GM12878 (cell line): Measurements from ENCODE around the gene ME3. TPM values are rescaled to one million over a fixed set of nuclear protein-coding genes. Genes with fewer than 3 reads are reported as not detected.

ENCODE experiments used
- ATAC-seq: fragments of 200-7000 bp; cut with Tn5 transposase; 3 replicates; pipeline ENCODE4 v1.9.1; 2020; ENCODE audit warnings: mild to moderate bottlenecking, moderate library complexity
- BruUV-seq: library from RNA; stranded (reverse); fragments of 400-500 nt; replicated peaks from 2 replicates; lab custom pipeline; 2021; lab: Mats Ljungman, UMichigan
- CTCF ChIA-PET: fragments of 300-600 bp; sonication (Branson Sonifier 250); formaldehyde crosslinking; extraction: SDS; loops from one replicate; lab custom pipeline; 2021; ENCODE audit warnings: inconsistent platforms; lab: Yijun Ruan, JAX
- POLR2A ChIA-PET: fragments of 350-600 bp; formaldehyde crosslinking; extraction: SDS; loops from one replicate; lab custom pipeline; 2021; ENCODE audit warnings: inconsistent platforms; lab: Charles Lee
- RAD21 ChIA-PET: fragments of 300-600 bp; sonication (Branson Sonifier 250); formaldehyde crosslinking; loops from one replicate; lab custom pipeline; 2023; ENCODE audit warnings: antibody characterized with exemption; ENCODE audit not compliant: unreplicated experiment; lab: Charles Lee
- SMC1A ChIA-PET: fragments of 300-600 bp; sonication (Branson Sonifier 250); formaldehyde crosslinking; loops from one replicate; lab custom pipeline; 2023; ENCODE audit not compliant: unreplicated experiment, uncharacterized antibody; lab: Charles Lee
- DNase-seq: peaks from one replicate; pipeline ENCODE4 v3.0.0-alpha.2; 2011; ENCODE audit warnings: low read depth, low spot score
- FAIRE-seq: peaks from 3 replicates; lab custom pipeline; 2011; peaks lifted over from hg19 to GRCh38; lab: Jason Lieb, UNC
- H2AFZ ChIP-seq: 2 replicates; pipeline ENCODE4 v1.6.0; 2011; ENCODE audit warnings: low read depth, low read length, control low read depth; ENCODE audit not compliant: control insufficient read depth
- H3K27ac ChIP-seq: 2 replicates; pipeline ENCODE4 v1.5.1; 2011; ENCODE audit warnings: control low read depth; ENCODE audit not compliant: control insufficient read depth, insufficient read depth
- H3K27me3 ChIP-seq, 2 experiments: replicated peaks in 1 of 2; 2 replicates each; pipeline versions ENCODE4 v1.6.0 to v1.6.1; 2011; ENCODE audit warnings: low read length in 1 of 2; ENCODE audit not compliant: control insufficient read depth in 2 of 2, insufficient read depth in 2 of 2
- H3K36me3 ChIP-seq, 2 experiments: 2 replicates each; pipeline ENCODE4 v1.5.1; 2011; ENCODE audit warnings: low read length in 1 of 2; ENCODE audit not compliant: control insufficient read depth in 2 of 2, insufficient read depth in 2 of 2
- H3K4me1 ChIP-seq: 2 replicates; pipeline ENCODE4 v1.6.1; 2011; ENCODE audit warnings: mild to moderate bottlenecking, low read length, moderate library complexity, mixed read lengths; ENCODE audit not compliant: control insufficient read depth, insufficient read depth
- H3K4me2 ChIP-seq: 2 replicates; pipeline ENCODE4 v1.6.0; 2011; ENCODE audit warnings: control low read depth; ENCODE audit not compliant: control insufficient read depth, insufficient read depth
- H3K4me3 ChIP-seq: fragments of 200-600 bp; sonication (generic); 2 replicates; pipeline ENCODE4 v1.5.1; 2016
- H3K79me2 ChIP-seq: 2 replicates; pipeline ENCODE4 v1.6.0; 2011; ENCODE audit warnings: low read length; ENCODE audit not compliant: control insufficient read depth, insufficient read depth
- H3K9ac ChIP-seq: 2 replicates; pipeline ENCODE4 v1.8.0; 2011; ENCODE audit warnings: low read length, control low read depth, mixed read lengths; ENCODE audit not compliant: control insufficient read depth, insufficient read depth
- H3K9me3 ChIP-seq: replicated peaks from 3 replicates; pipeline ENCODE4 v1.5.1; 2011; ENCODE audit warnings: mild to moderate bottlenecking, low read length; ENCODE audit not compliant: control insufficient read depth, insufficient read depth
- H4K20me1 ChIP-seq: 2 replicates; pipeline ENCODE4 v1.6.0; 2011; ENCODE audit not compliant: control insufficient read depth, insufficient read depth
- BHLHE40 ChIP-seq, 2 experiments: fragments of 450-650 bp in 1 of 2; IDR thresholded peaks; 2 replicates each; pipeline ENCODE4 v1.6.1; 2011 to 2017; ENCODE audit warnings: low read depth in 2 of 2, borderline replicate concordance in 1 of 2, improper control_type of control experiment in 1 of 2, low read length in 1 of 2, mild to moderate bottlenecking in 1 of 2
- HDAC2 ChIP-seq: fragments of 200-600 bp; sonication (generic); IDR thresholded peaks from 2 replicates; pipeline ENCODE4 v1.6.1; 2017
- JUND ChIP-seq: IDR thresholded peaks from 2 replicates; pipeline ENCODE4 v1.6.1; 2012; ENCODE audit warnings: low read depth, mild to moderate bottlenecking, low read length, improper control_type of control experiment, moderate library complexity
- MEF2B ChIP-seq: fragments of 450-650 bp; IDR thresholded peaks from 2 replicates; pipeline ENCODE4 v1.6.1; 2018; ENCODE audit warnings: mild to moderate bottlenecking, moderate library complexity; ENCODE audit not compliant: partially characterized antibody, poor library complexity, severe bottlenecking
- MTA3 ChIP-seq: IDR thresholded peaks from 2 replicates; pipeline ENCODE4 v1.6.1; 2012; ENCODE audit warnings: low read length, inconsistent platforms, borderline replicate concordance
- NFXL1 ChIP-seq: fragments of 450-650 bp; IDR thresholded peaks from 2 replicates; pipeline ENCODE4 v1.6.1; 2017; ENCODE audit warnings: antibody characterized with exemption, mild to moderate bottlenecking, borderline replicate concordance
- NFYB ChIP-seq: IDR thresholded peaks from 2 replicates; pipeline ENCODE4 v1.6.1; 2011; ENCODE audit warnings: low read depth, mild to moderate bottlenecking, low read length, improper control_type of control experiment, moderate library complexity; ENCODE audit not compliant: insufficient read depth
- PML ChIP-seq: IDR thresholded peaks from 2 replicates; pipeline ENCODE4 v1.6.1; 2012; ENCODE audit warnings: low read length, inconsistent platforms
- RAD51 ChIP-seq: fragments of 450-650 bp; IDR thresholded peaks from 2 replicates; pipeline ENCODE4 v1.6.1; 2016; ENCODE audit warnings: moderate library complexity, mild to moderate bottlenecking, inconsistent platforms
- SMAD1 ChIP-seq: fragments of 450-650 bp; IDR thresholded peaks from 2 replicates; pipeline ENCODE4 v1.6.1; 2018; ENCODE audit warnings: mild to moderate bottlenecking, low read depth; ENCODE audit not compliant: partially characterized antibody
- TBL1XR1 ChIP-seq: IDR thresholded peaks from 2 replicates; pipeline ENCODE4 v1.6.1; 2012; ENCODE audit warnings: low read depth, low read length, improper control_type of control experiment
- WRNIP1 ChIP-seq: IDR thresholded peaks from 2 replicates; pipeline ENCODE4 v1.6.1; 2011; ENCODE audit warnings: low read depth, low read length, improper control_type of control experiment, borderline replicate concordance
- ZSCAN29 ChIP-seq: fragments of 450-650 bp; IDR thresholded peaks from 2 replicates; pipeline ENCODE4 v1.6.1; 2017; ENCODE audit warnings: mild to moderate bottlenecking, moderate library complexity
- in situ Hi-C: fragments of 300-500 bp; cut with MboI; formaldehyde crosslinking; loops from 9 replicates; pipeline ENCODE4 v1.14.3; 2018; ENCODE audit warnings: mixed read lengths
- intact Hi-C: fragments of 100-400 bp; cut with micrococcal nuclease; formaldehyde crosslinking; loops from one replicate; pipeline ENCODE4 v1.14.2; 2022; ENCODE audit not compliant: unreplicated experiment
- polyA plus RNA-seq, 11 experiments: library from polyadenylated mRNA; depleted of rRNA in 4 of 11; unstranded in 6 of 11; stranded (reverse) in 5 of 11; fragments of >200 nt; fragmentation: Nextera tagmentation in 4 of 11; fragmentation: Illumina TruSeq in 1 of 11; extraction: Ambion mirVana in 4 of 11; extraction: Trizol in 1 of 11; gene quantifications; 1 replicate in 1 of 11; 2 replicates in 10 of 11; pipeline versions ENCODE4 v1.2.1 to v1.2.3, GENCODE V29; 2011 to 2016; ENCODE audit warnings: inconsistent platforms in 2 of 11, missing spikeins in 2 of 11, low read depth in 1 of 11
- total RNA-seq, 4 experiments: library from RNA; depleted of rRNA in 3 of 4; stranded (reverse); fragments of >200 nt in 3 of 4; fragmentation: Illumina TruSeq in 1 of 4; extraction: Trizol in 1 of 4; gene quantifications; 2 replicates each; pipeline versions ENCODE4 v1.2.1 to v1.2.3, GENCODE V29; 2013 to 2021
- TF ChIP-seq, protein P1 (sequence below): fragments of 450-650 bp; IDR thresholded peaks from 2 replicates; pipeline ENCODE4 v1.6.1; 2017; ENCODE audit warnings: borderline replicate concordance
- TF ChIP-seq, protein P2 (sequence below): fragments of 450-650 bp; IDR thresholded peaks from 2 replicates; pipeline ENCODE4 v1.6.1; 2018; ENCODE audit warnings: borderline replicate concordance, mild to moderate bottlenecking; ENCODE audit not compliant: partially characterized antibody
- TF ChIP-seq, protein P3 (sequence below): IDR thresholded peaks from 2 replicates; pipeline ENCODE4 v1.6.1; 2011; ENCODE audit warnings: borderline replicate concordance, low read depth, mild to moderate bottlenecking, moderate library complexity, mixed read lengths, low read length; ENCODE audit not compliant: insufficient read depth; ENCODE audit errors: extremely low read length
- TF ChIP-seq, protein P4 (sequence below): fragments of 450-650 bp; IDR thresholded peaks from 2 replicates; pipeline ENCODE4 v1.6.1; 2016; ENCODE audit warnings: mild to moderate bottlenecking, moderate library complexity, borderline replicate concordance

Gene ME3
- total and polyA plus RNA-seq, 10 of the 15 experiments (the other 5 are each of a cell fraction or from before 2014, with no cell fraction given), result 0.06 to 0.40 (median 0.19) TPM; not detected in 2

DNA sequence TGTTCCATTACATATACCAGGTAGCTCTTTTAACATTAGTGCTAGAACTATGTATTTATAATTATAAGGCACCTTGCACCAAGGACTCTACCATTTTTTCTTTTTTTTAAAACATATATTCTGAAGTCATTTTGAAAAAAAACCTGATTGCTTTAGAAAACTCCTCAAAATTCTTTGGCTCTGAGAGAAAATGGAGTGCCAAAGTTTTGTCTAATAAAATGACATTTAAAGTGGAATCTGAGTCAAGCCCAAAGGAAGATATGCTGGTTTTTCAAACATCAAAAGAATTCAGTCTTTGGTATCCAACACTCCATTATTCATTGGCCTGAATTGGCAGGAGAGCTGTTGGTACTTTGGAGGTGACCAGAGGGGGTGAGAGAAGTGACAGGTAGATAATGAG lies 116.5 kb downstream of the ME3 start:
- ATAC-seq, result no peak
- SMC1A ChIA-PET, result no interaction called here
- no peak for TF ChIP-seq NFYB
- no peak for TF ChIP-seq RAD51
- TF ChIP-seq HDAC2, result no peak
- no peak for TF ChIP-seq PML
- TF ChIP-seq MTA3, result no peak
- TF ChIP-seq MEF2B, result no peak
- TF ChIP-seq ZSCAN29, result no peak
- TF ChIP-seq JUND, result no peak
- TF ChIP-seq, protein P1, sequence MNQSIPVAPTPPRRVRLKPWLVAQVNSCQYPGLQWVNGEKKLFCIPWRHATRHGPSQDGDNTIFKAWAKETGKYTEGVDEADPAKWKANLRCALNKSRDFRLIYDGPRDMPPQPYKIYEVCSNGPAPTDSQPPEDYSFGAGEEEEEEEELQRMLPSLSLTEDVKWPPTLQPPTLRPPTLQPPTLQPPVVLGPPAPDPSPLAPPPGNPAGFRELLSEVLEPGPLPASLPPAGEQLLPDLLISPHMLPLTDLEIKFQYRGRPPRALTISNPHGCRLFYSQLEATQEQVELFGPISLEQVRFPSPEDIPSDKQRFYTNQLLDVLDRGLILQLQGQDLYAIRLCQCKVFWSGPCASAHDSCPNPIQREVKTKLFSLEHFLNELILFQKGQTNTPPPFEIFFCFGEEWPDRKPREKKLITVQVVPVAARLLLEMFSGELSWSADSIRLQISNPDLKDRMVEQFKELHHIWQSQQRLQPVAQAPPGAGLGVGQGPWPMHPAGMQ, result no peak
- no peak for TF ChIP-seq WRNIP1
- TF ChIP-seq NFXL1, result no peak
- TF ChIP-seq SMAD1, result no peak
- TF ChIP-seq TBL1XR1, result no peak
- TF ChIP-seq, protein P2, sequence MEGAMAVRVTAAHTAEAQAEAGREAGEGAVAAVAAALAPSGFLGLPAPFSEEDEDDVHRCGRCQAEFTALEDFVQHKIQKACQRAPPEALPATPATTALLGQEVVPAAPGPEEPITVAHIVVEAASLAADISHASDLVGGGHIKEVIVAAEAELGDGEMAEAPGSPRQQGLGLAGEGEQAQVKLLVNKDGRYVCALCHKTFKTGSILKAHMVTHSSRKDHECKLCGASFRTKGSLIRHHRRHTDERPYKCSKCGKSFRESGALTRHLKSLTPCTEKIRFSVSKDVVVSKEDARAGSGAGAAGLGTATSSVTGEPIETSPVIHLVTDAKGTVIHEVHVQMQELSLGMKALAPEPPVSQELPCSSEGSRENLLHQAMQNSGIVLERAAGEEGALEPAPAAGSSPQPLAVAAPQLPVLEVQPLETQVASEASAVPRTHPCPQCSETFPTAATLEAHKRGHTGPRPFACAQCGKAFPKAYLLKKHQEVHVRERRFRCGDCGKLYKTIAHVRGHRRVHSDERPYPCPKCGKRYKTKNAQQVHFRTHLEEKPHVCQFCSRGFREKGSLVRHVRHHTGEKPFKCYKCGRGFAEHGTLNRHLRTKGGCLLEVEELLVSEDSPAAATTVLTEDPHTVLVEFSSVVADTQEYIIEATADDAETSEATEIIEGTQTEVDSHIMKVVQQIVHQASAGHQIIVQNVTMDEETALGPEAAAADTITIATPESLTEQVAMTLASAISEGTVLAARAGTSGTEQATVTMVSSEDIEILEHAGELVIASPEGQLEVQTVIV, result no peak
- TF ChIP-seq BHLHE40 (IDR thresholded peaks at IDR 0.05; ENCODE audit: borderline replicate concordance in 1 of 2, low read depth in 2 of 2, low read length in 1 of 2), result no peak
- TF ChIP-seq, protein P3, sequence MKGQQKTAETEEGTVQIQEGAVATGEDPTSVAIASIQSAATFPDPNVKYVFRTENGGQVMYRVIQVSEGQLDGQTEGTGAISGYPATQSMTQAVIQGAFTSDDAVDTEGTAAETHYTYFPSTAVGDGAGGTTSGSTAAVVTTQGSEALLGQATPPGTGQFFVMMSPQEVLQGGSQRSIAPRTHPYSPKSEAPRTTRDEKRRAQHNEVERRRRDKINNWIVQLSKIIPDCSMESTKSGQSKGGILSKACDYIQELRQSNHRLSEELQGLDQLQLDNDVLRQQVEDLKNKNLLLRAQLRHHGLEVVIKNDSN, result no peak
- TF ChIP-seq, protein P4, sequence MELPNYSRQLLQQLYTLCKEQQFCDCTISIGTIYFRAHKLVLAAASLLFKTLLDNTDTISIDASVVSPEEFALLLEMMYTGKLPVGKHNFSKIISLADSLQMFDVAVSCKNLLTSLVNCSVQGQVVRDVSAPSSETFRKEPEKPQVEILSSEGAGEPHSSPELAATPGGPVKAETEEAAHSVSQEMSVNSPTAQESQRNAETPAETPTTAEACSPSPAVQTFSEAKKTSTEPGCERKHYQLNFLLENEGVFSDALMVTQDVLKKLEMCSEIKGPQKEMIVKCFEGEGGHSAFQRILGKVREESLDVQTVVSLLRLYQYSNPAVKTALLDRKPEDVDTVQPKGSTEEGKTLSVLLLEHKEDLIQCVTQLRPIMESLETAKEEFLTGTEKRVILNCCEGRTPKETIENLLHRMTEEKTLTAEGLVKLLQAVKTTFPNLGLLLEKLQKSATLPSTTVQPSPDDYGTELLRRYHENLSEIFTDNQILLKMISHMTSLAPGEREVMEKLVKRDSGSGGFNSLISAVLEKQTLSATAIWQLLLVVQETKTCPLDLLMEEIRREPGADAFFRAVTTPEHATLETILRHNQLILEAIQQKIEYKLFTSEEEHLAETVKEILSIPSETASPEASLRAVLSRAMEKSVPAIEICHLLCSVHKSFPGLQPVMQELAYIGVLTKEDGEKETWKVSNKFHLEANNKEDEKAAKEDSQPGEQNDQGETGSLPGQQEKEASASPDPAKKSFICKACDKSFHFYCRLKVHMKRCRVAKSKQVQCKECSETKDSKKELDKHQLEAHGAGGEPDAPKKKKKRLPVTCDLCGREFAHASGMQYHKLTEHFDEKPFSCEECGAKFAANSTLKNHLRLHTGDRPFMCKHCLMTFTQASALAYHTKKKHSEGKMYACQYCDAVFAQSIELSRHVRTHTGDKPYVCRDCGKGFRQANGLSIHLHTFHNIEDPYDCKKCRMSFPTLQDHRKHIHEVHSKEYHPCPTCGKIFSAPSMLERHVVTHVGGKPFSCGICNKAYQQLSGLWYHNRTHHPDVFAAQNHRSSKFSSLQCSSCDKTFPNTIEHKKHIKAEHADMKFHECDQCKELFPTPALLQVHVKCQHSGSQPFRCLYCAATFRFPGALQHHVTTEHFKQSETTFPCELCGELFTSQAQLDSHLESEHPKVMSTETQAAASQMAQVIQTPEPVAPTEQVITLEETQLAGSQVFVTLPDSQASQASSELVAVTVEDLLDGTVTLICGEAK, result no peak

More for the DNA sequence above, 116.5 kb downstream of the ME3 start:
- H4K20me1 ChIP-seq, result no peaks in the 10 kb centered on the region
- H3K4me3 ChIP-seq, result no peak overlapping the region
- in situ Hi-C loops, result no loop called here
- CTCF ChIA-PET, result no interaction called here
- POLR2A ChIA-PET, result no interaction called here
- BruUV-seq, result no TSS peak
- no peaks in the 10 kb centered on the region for H3K79me2 ChIP-seq
- RAD21 ChIA-PET, result no interaction called here
- no peaks in the 10 kb centered on the region; a peak in 1 of 4 replicates for H3K27me3 ChIP-seq
- no peak for DNase-seq
- no peaks in the 10 kb centered on the region for H3K36me3 ChIP-seq
- FAIRE-seq, result no peak
- H3K4me1 ChIP-seq, result no peaks in the 10 kb centered on the region
- H3K27ac ChIP-seq, result no peak overlapping the region
- no peak overlapping the region for H3K4me2 ChIP-seq
- no peak overlapping the region for H2AFZ ChIP-seq
- no peak overlapping the region for H3K9ac ChIP-seq
- H3K9me3 ChIP-seq, result no peaks in the 10 kb centered on the region
- intact Hi-C loops, result no loop called here
